Measurements from ENCODE around the gene PARP6. TPM values are rescaled to one million over a fixed set of nuclear protein-coding genes. Genes with fewer than 3 reads are reported as not detected.

The PARP6 gene
- total RNA-seq, 3 donors from 2014 or later (not counting 1 experiment from before 2014, with no cell fraction given), result 132 to 135 (median 132) TPM

DNA sequence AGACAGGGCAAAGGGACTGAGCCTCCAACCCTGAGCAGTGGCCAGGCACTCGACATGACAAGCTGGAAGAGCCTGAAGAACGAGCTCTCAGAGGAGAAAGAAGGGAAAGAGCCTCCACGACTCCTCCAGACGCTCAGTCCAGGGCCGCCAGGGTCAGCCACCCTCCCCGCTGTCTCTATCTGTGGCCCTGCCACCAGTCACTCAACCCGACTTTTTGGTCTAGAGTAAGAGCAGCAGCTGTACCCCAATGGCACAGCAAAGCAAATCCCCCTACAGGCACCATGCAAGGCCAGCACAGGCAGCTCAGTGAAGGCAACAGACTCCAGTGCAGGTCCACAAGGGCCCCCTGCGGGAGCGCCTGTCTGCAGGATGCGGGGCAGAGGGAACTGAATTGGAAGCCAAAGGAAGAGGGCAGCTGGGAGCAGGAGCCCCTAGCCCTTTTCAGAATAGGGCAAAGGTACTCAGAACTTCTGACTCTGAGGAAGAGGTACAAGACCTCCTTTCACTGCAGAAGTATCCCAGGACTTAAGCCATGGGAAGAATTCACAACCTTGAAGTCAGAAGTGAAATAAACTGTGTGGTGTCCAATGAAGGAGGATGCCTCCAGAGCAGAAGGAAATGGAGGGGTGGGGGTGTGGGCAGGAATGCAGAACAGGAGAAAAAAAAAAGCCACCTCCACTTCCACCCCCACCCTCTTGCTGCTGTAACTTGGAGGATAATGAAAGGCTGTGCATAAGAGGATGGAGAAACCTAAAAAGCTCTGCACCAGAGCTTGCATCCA, 66.3 kb downstream of the PARP6 start:
- no peaks in the 10 kb centered on the region for H3K9me3 Mint-ChIP-seq
- DNase-seq (no peak), ATAC-seq (no peak)
- H3K9me3 ChIP-seq (ENCODE audit: control insufficient read depth, insufficient read depth, low read length), result no peaks in the 10 kb centered on the region
- no peaks in the 10 kb centered on the region for H3K27me3 Mint-ChIP-seq (ENCODE audit: low read depth in 2 of 2)
- WGBS (ENCODE audit: insufficient coverage), result 98% methylated on average over 10 of the region's 10 CpGs
- H3K36me3 ChIP-seq (ENCODE audit: control insufficient read depth, insufficient read depth, low read length), result peaks cover 93% of the 10 kb centered on the region
- H3K4me3 Mint-ChIP-seq, result no peak overlapping the region
- TF ChIP-seq, protein P1, sequence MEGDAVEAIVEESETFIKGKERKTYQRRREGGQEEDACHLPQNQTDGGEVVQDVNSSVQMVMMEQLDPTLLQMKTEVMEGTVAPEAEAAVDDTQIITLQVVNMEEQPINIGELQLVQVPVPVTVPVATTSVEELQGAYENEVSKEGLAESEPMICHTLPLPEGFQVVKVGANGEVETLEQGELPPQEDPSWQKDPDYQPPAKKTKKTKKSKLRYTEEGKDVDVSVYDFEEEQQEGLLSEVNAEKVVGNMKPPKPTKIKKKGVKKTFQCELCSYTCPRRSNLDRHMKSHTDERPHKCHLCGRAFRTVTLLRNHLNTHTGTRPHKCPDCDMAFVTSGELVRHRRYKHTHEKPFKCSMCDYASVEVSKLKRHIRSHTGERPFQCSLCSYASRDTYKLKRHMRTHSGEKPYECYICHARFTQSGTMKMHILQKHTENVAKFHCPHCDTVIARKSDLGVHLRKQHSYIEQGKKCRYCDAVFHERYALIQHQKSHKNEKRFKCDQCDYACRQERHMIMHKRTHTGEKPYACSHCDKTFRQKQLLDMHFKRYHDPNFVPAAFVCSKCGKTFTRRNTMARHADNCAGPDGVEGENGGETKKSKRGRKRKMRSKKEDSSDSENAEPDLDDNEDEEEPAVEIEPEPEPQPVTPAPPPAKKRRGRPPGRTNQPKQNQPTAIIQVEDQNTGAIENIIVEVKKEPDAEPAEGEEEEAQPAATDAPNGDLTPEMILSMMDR (IDR thresholded peaks at IDR 0.05), result no peak
- no peak overlapping the region for H3K4me3 ChIP-seq (ENCODE audit: low read length)
- no peak overlapping the region for H3K27ac Mint-ChIP-seq
- H3K27ac ChIP-seq (ENCODE audit: low read length), result no peak overlapping the region
- H3K4me1 ChIP-seq (ENCODE audit: control insufficient read depth, insufficient read depth, low read length), result no peaks in the 10 kb centered on the region
- H3K27me3 ChIP-seq (ENCODE audit: control insufficient read depth, insufficient read depth, low read length), result no peaks in the 10 kb centered on the region
- no peaks in the 10 kb centered on the region for H3K4me1 Mint-ChIP-seq
- peaks cover 15% of the 10 kb centered on the region for H3K36me3 Mint-ChIP-seq
- intact Hi-C loops (cut with micrococcal nuclease), result no loop called here

- intact Hi-C loops (cut with micrococcal nuclease), result no loop called here
- ATAC-seq (no peak), DNase-seq (no peak)
- H3K4me1 Mint-ChIP-seq, result no peaks in the 10 kb centered on the region
- no peaks in the 10 kb centered on the region for H3K9me3 ChIP-seq (ENCODE audit: control insufficient read depth, insufficient read depth, low read length)
- H3K27ac Mint-ChIP-seq, result no peak overlapping the region
- no peaks in the 10 kb centered on the region for H3K4me1 ChIP-seq (ENCODE audit: control insufficient read depth, insufficient read depth, low read length)
- no peak overlapping the region for H3K27ac ChIP-seq (ENCODE audit: low read length)
- no peaks in the 10 kb centered on the region for H3K9me3 Mint-ChIP-seq
- peaks cover 97% of the 10 kb centered on the region for H3K36me3 ChIP-seq (ENCODE audit: control insufficient read depth, insufficient read depth, low read length)
- no peak overlapping the region for H3K4me3 ChIP-seq (ENCODE audit: low read length)
- H3K4me3 Mint-ChIP-seq, result no peak overlapping the region
- no peaks in the 10 kb centered on the region for H3K27me3 Mint-ChIP-seq (ENCODE audit: low read depth in 2 of 2)
- no peaks in the 10 kb centered on the region for H3K27me3 ChIP-seq (ENCODE audit: control insufficient read depth, insufficient read depth, low read length)
- TF ChIP-seq, protein P1 (IDR thresholded peaks at IDR 0.05), result no peak
- peaks cover 9% of the 10 kb centered on the region for H3K36me3 Mint-ChIP-seq
- 94% methylated on average over 2 of the region's 2 CpGs for WGBS (ENCODE audit: insufficient coverage)
Observed at GRCh38 chr15:72205273-72205672, 67.1 kb downstream of the PARP6 start.

DNA sequence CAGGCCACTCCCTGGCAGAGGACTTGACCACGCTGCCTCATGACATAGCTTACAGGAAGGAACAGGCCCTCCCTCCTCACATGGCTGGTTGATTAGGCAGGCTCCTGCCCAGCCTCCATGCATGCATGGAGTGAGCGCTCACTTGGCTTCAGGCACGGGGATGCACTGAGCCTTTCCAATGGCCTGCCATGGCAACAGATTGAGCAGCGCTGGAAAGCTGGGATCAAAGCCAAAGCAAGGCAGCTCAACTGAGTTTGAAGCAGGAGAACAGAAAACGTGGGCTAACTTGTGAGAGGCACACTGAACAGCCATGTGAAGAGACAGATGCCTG, 68.9 kb downstream of the PARP6 start:
- intact Hi-C loops (cut with micrococcal nuclease), result no loop called here
- Histone ChIP-seq H3K4me1 (ENCODE audit: control insufficient read depth, insufficient read depth, low read length) (no peaks in the 10 kb centered on the region), H3K36me3 (ENCODE audit: control insufficient read depth, insufficient read depth, low read length) (peaks cover 97% of the 10 kb centered on the region), H3K9me3 (ENCODE audit: control insufficient read depth, insufficient read depth, low read length) (no peaks in the 10 kb centered on the region), H3K27ac (ENCODE audit: low read length) (no peak overlapping the region), H3K27me3 (ENCODE audit: control insufficient read depth, insufficient read depth, low read length) (no peaks in the 10 kb centered on the region), H3K4me3 (ENCODE audit: low read length) (no peak overlapping the region)
- H3K27me3 Mint-ChIP-seq (ENCODE audit: low read depth in 2 of 2), result no peaks in the 10 kb centered on the region
- H3K4me1 Mint-ChIP-seq, result no peaks in the 10 kb centered on the region
- H3K36me3 Mint-ChIP-seq, result peaks cover 7% of the 10 kb centered on the region
- TF ChIP-seq, protein P1 (IDR thresholded peaks at IDR 0.05), result no peak
- H3K4me3 Mint-ChIP-seq, result no peak overlapping the region
- 90% methylated on average over 5 of the region's 5 CpGs for WGBS (ENCODE audit: insufficient coverage)
- no peak for ATAC-seq
- no peaks in the 10 kb centered on the region for H3K9me3 Mint-ChIP-seq
- no peak overlapping the region for H3K27ac Mint-ChIP-seq
- no peak for DNase-seq
